Measurements from ENCODE around the gene SUPT6H.
A peak's percentile ranks its signal among the peaks of the same experiment; 100 is the strongest.
"Not testable (repeated sequence)": the region's sequence is repeated elsewhere in the genome, so short reads cannot be mapped to it uniquely, and the experiment has no call there.

SUPT6H gene

GRCh38 chr17:28734712-28735241 lies 72.8 kb downstream of the SUPT6H start:
- no peak for DNase-seq

GRCh38 chr17:28735242-28735722 lies 73.3 kb downstream of the SUPT6H start:
- no peak for DNase-seq

GRCh38 chr17:28735913-28736769 lies 74.1 kb downstream of the SUPT6H start:
- DNase-seq: not testable (repeated sequence)

- no peak for DNase-seq
These were observed 75.3 kb downstream of the SUPT6H start for GRCh38 chr17:28737316-28737715.

- DNase-seq: no peak
These were observed 76.0 kb downstream of the SUPT6H start for GRCh38 chr17:28737770-28738679.

- DNase-seq: no peak
These were observed 76.8 kb downstream of the SUPT6H start for GRCh38 chr17:28738680-28739384.

- no peak for DNase-seq
These were observed 78.7 kb downstream of the SUPT6H start for GRCh38 chr17:28740406-28741357.

GRCh38 chr17:28741358-28742349 lies 79.6 kb downstream of the SUPT6H start:
- peak in 19 of 58 donors; percentile 6 to 58 (median 26) for DNase-seq

- DNase-seq: peak in 54 of 58 donors; percentile 24 to 87 (median 69)
These were observed 81.5 kb downstream of the SUPT6H start, which contains the start of gene TRAF4 for GRCh38 chr17:28743243-28744103. TSS of gene TRAF4 (plus strand) at chr17:28744011. CDS start at chr17:28744113, 102 bp downstream.

GRCh38 chr17:28744104-28744971 lies 82.3 kb downstream of the SUPT6H start:
- DNase-seq: peak in 30 of 58 donors; percentile 22 to 71 (median 50)

- DNase-seq: peak in 56 of 58 donors; percentile 11 to 96 (median 82)
These were observed 83.2 kb downstream of the SUPT6H start for GRCh38 chr17:28744972-28745785.

- peak in 2 of 58 donors; percentile 35 to 55 for DNase-seq
These were observed 83.9 kb downstream of the SUPT6H start for GRCh38 chr17:28745786-28746411.

- peak in 47 of 58 donors; percentile 36 to 84 (median 62) for DNase-seq
These were observed 84.6 kb downstream of the SUPT6H start for GRCh38 chr17:28746611-28747050.

- peak in 51 of 58 donors; percentile 30 to 90 (median 70) for DNase-seq
These were observed 85.2 kb downstream of the SUPT6H start for GRCh38 chr17:28747051-28747691.

Measured in anterior cingulate cortex (tissue), 58 donors.